G401 (cell line): ENCODE data around the gene RAVER2. TPM values are rescaled to one million over a fixed set of nuclear protein-coding genes. Genes with fewer than 3 reads are reported as not detected.
"Not testable (repeated sequence)": the region's sequence is repeated elsewhere in the genome, so short reads cannot be mapped to it uniquely, and the experiment has no call there.

Source experiments
- DNase-seq: peaks from one replicate; pipeline ENCODE4 v3.0.0-alpha.2; 2015; ENCODE audit warnings: low spot score
- in situ Hi-C: cut with HindIII; loops from 2 replicates; pipeline ENCODE4 v1.10.0; 2016; ENCODE audit warnings: low sequenced_read_pairs, mixed read lengths
- total RNA-seq: library from RNA; depleted of rRNA; stranded (reverse); fragments of >200 nt; shearing (Covaris generic); gene quantifications from 2 replicates; pipeline ENCODE4 v1.2.3, GENCODE V29; 2014

Gene RAVER2
- total RNA-seq, 1 experiment from 2014 or later = 21.2 TPM

DNA sequence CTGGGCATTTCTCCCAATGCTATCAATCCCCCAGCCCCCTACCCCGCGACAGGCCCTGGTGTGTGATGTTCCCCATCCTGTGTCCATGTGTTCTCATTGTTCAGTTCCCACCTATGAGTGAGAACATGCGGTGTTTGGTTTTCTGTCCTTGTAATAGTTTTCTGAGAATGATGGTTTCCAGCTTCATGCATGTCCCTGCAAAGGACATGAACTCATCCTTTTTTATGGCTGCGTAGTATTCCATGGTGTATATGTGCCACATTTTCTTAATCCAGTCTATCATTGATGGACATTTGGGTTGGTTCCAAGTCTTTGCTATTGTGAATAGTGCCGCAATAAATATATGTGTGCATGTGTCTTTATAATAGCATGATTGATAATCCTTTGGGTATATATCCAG is 38.0 kb downstream of the RAVER2 start:
- in situ Hi-C loops, DNase-seq: not testable (repeated sequence)

DNA sequence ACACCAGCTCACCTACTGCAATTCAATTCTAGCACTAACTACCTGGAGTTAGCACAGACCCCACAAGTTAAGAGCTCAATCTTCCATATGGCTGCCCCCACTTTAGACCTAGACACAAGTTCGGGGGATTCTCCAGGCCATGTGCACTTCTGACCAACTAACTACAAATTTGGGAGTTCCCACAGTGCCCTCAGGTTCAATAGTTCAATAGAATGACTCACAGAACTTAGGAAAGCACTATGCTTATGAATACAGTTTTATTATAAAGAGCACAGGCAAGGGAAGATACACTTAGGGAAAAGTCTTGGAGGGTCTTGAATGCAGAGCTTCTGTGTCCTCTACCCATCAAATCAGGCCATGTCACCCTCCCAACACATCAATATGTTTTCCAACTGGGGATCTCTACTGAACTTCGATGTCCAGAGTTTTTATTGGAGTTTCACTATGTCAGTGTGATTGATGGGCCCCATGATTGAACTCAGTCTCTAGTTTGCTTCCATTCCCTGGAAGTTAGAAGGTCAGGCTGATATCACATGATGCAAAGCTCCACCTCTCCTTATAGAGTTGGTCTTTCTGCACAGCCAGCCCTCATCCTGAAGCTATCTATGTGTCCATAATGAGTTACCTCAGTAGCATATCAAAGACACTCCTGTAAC is 46.1 kb downstream of the RAVER2 start:
- no peak for DNase-seq
- in situ Hi-C loops = no loop called here

DNA sequence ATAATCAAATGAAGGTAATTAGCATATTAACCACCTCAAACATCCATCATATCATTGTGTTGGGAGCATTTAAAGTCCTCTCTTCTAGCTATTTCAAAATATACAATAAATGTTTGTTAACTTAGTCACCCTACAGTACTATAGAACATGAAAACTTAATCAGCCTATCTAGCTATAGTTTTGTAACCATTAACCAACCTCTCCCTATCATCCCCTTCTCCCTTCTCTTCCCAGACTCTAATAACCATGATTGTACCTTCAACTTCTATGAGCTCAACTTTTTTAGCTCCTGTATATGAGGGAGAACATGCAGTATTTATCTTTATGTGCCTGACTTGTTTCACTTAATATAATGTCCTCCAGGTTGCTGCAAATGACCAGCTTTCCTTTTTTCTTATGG is 54.0 kb downstream of the RAVER2 start:
- in situ Hi-C loops = no loop called here

DNA sequence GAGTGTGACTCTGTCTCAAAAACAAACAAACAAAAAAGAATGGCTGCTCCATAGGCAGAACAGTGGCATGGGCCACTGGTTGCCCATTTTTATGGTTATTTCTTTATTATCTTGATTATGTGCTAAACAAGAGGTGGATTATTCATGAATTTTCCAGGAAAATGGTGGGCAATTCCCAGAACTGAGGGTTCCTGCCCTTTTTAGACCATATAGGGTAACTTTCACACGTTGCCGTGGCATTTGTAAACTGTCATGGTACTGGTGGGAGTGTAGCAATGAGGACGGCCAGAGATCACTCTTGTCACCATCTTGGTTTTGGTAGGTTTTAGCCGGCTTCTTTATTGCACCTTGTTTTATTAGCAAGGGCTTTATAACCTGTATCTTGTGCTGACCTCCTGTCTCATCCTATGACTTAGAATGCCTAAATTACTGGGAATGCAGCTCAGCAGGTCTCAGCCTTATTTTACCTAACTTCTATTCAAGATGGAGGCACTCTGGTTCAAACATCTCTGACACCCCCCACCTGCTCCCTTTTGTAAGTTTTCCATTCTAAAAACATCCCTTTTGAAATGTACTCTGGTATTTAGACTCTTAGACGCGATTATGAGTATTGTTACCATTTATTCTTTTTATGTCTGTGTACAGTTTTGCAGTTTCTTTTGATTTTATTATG is 57.1 kb downstream of the RAVER2 start:
- no peak for DNase-seq
- in situ Hi-C loops = no loop called here

More for the DNA sequence above, 54.0 kb downstream of the RAVER2 start:
- DNase-seq = no peak

DNA sequence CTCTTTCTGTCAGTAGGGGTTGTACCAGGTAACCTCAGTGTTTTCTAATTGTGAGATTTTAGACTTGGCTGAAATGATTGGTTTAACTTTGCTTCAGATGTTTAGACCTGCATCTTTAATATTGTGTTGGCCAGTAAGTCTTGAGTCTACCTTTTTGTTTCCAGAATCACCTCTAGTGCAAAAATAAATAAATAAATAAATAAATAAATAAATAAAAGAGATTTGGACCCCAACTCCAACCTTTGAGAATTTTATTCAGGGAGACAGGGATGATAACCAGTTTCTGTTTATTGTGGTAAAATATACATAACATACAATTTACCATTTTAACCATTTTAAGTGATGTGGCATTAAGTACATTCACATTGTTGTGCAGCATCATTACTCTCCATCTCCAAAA is 64.4 kb downstream of the RAVER2 start:
- in situ Hi-C loops = no loop called here
- DNase-seq = no peak

DNA sequence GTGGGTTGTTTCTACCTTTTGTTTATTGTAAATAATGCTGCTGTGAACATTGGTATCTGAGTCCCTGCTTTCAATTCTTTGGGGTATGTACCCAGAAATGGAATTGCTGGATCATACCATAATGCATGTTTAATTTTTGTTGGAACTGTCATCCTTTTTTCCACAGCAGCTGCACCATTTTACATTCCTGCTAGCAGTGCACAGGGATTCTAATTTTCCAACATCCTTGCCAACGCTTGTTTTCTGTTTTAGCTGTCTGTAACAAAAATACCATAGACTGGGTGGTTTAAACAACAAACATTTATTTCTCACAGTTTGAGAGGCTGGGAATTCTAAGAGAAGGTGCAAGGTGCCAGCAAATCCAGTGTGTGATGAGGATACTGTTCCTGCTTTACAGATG is 65.1 kb downstream of the RAVER2 start:
- no peak for DNase-seq
- in situ Hi-C loops = no loop called here

DNA sequence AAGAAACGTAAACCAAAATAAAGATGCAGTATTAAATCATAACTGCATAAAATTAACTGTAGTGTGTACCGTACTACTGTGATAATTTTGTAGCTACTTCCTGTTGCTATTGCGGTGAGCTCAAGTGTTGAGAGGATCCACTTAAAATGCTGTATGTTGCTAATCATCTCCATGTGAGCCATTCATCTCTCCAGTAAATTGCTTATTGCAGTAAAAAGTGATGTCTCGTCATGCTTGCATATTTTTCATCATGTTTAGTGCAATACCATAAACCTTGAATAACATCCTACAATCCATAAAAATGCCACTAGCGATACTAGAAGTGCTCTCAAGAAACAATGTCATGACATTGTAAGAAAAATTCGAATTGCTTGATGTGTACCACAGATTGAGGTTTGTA is 66.3 kb downstream of the RAVER2 start:
- in situ Hi-C loops = no loop called here
- no peak for DNase-seq

DNA sequence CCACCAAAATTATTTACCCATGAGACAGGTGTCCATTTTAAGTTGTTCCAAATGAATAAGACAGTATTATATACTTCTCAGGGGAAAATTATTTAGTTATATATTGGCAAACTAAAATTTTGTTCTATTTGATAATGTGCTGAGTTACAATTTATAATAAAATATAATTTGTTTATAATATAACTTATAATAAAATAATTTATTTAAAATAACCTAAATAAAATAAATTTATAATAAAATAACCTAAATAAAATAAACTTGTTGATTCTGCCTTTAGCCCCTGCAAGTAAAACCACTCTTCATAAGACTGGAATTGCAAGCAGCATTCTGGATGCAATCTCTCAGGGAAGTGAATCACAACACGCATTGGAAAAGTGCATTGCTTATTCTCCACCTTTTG is 69.6 kb downstream of the RAVER2 start:
- in situ Hi-C loops = no loop called here
- no peak for DNase-seq

DNA sequence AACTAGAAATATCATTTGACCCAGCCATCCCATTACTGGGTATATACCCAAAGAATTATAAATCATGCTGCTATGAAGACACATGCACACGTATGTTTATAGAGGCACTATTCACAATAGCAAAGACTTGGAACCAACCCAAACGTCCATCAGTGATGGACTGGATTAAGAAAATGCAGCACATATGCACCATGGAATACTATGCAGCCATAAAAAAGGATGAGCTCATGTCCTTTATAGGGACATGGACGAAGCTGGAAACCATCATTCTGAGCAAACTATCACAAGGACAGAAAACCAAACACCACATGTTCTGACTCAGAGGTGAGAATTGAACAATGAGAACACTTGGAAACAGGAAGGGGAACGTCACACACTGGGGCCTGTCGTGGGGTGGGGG is 72.5 kb downstream of the RAVER2 start:
- in situ Hi-C loops, DNase-seq: not testable (repeated sequence)

DNA sequence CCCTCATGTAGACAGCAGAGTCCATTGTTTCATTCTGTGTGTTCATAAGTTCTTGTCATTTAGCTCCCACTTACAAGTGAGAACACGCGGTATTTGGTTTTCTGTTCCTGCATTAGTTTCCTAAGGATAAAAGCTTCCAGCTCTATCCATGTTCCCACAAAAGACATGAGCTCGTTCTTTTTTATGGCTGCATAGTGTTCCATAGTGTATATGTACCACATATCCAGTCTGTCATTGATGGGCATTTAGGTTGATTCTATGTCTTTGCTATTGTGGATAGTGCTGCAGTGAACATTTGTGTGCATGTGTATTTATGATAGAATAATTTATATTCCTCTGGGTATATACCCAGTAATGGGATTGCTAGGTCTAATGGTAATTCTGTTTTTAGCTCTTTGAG is 75.7 kb downstream of the RAVER2 start:
- in situ Hi-C loops, DNase-seq: not testable (repeated sequence)

DNA sequence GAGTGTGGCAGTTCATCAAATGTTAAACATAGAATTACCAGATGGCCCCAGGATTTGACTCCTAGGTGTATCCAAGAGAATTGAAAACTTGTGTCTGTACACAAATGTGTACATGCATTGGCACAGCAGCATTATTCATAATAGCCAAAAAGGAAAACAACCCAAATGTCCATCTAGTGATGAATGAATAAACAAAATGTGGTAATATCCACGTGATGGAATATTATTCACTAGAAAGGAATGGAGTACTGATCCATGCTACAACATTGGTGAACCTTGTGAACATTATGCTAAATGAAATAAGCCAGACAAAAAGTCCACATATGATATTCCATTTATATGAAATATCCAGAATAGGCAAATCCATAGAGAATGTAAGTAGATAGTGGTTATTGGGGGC is 77.7 kb downstream of the RAVER2 start:
- in situ Hi-C loops = no loop called here

DNA sequence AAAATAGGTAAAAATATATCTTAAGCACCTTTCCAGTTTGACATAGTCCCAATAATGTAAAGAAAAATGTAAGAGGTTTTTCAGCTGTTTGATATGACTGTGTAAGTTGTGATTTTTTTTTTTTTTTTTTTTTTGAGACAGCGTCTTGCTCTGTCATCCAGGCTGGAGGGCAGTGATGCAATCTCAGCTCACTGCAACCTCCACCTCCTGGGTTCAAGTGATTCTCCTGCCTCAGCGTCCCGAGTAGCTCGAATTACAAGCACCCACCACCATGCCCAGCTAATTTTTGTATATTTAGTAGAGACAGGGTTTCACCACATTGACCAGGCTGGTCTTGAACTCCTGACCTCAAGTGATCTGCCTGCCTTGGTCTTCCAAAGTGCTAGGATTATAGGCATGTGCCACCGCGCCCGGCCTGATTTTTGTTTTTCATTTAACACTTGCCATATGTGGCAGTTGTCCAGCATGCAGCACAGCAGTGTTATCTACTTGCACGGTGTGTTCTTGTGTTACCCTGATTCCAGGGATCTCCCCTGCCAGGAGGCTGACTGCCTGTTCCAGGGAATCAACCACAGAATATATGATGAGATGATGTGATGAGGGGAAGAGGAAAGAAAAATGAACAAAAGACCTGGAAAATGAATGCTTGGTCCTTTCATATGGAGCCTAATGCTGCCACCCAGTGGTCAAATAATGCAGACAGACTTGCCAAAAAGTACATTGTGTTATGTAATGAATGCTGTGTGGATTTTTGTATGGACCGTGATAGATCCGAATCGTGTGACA is 79.0 kb downstream of the RAVER2 start:
- in situ Hi-C loops = no loop called here
- DNase-seq = peak; percentile 94

More for the DNA sequence above, 77.7 kb downstream of the RAVER2 start:
- DNase-seq = peak; percentile 19

DNA sequence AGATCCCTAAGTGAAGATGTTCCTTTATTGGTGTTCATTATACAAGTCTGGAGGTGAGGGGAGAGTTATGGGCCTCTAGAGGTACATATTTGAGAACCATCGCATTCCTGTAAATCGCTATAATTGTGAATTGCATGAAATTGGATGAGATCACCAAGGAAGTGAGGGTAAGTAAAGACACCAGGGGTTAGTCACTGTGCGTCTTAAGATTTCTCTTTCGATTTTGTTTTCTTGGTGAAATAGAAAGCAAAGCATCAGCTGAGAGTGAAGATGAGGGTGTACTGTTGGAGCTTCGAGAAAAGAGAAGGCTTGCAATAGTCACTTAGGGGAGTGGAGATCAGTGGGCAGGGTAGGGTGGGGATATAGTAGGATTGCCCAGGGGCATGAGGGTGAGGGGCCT is 82.1 kb downstream of the RAVER2 start:
- DNase-seq = no peak
- in situ Hi-C loops = no loop called here

DNA sequence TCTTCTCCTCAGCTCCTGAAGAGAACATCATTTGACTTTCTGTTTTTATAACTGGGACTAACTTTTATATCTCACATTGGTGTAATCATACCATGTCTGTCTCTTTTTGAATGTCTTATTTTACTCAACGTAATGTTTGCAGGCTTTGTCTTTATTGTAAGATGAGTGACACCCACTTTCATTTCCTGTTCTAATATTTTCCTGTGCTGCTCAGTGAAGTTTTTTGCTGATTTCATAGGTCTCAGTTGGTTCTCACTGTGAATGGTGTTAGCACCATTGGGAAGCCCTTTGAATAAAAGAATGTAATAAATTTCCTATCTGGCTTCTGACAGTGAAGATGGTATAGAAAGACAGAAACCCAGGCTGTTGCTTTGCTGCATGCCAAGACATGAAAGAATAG is 84.0 kb downstream of the RAVER2 start:
- in situ Hi-C loops = no loop called here
- no peak for DNase-seq

DNA sequence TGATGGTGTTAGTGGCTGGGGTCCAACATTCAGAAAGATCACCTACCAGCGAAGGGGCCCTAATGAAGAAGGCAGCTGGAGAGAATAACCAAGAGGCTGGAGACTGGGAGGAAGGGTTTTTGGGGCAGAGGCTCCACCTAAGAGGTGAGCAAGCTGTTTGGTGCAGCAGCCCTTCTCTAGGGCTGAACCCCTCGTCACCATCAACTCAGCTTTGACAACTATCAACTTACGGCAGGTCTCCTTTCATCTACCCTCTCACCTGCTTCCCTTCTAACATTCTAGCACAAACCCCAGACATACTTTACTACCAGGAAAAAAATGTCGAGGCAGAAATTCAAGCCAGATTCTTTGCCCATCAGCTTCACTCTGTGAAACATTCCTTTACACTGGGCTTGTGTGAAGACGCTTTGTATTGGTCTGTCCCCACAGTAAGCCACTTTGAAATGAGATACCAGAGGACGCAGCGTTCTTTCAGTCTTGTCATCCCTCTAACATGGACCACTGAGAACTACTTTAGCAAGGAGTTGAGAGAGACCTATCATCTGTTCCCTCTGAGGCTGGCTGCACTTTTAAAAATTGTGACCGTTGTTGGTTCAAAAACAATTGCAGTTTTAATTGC is 84.6 kb downstream of the RAVER2 start:
- in situ Hi-C loops = no loop called here
- DNase-seq = no peak

DNA sequence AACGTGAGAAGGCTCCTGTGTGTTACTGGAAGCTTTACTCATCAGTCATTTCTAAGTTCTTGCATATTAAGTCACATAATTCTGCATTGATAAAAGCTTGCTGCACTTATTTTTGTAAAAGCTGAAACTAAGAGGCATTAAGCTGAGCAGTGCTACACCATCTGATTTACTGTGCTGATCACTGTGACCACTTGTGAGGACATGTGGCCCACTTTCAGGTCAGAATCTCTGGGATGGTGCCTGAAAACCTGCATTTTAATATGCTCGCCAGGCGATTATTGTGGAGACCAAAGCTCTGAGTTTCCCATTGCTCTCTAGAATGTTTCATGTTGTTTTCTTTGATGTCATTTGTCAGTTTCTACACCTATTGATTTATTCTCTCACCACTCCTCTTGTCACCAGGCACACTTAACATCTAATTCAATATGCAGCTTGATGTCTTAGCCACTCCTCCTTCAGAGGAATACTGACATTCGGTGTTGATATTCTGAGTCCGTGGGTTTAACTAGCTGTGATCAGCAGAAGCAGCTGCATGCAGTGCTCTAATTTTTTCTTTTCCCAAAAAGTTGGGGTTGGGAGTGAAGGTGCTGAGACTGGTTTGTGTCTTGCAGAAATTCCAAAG is 85.3 kb downstream of the RAVER2 start:
- no peak for DNase-seq
- in situ Hi-C loops = no loop called here

DNA sequence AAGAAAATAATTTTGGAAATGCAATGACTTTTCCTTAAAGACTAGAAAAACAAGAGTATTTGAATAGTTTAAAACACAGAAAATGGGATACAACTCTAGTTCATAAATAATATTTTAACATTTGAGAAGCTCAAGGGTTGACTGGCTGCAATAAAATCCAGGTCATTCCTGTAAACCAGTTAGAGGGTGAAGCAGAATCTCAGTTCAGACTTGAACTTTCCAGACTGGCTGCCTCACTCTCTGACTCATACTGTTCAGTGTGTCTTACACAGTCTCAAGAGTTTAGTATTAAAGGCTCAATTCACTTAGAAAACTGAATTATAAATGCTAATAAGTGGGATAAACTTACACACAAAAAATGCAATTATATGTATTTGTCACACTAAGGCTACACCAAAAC is 89.9 kb downstream of the RAVER2 start:
- in situ Hi-C loops = no loop called here
- no peak for DNase-seq

DNA sequence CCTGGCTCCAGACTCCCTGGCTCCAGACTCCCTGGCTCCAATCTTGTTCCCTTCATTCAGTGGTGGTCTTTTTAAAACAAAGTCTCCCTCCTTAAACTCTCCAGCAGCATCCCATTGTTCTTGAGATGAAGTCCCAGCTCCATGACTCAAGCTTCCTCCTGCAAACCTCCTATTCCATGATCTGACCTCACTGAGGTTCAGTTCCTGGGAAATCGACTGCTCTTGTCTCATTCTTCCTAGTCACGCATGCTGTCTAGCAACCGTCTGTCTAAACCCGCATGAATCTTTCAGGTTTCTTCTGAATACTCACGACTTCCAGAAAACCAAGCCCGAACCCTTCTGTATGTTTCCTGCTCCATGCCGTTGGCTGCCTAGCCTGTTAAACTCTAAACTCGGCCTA is 91.9 kb downstream of the RAVER2 start:
- DNase-seq = no peak
- in situ Hi-C loops = no loop called here

DNA sequence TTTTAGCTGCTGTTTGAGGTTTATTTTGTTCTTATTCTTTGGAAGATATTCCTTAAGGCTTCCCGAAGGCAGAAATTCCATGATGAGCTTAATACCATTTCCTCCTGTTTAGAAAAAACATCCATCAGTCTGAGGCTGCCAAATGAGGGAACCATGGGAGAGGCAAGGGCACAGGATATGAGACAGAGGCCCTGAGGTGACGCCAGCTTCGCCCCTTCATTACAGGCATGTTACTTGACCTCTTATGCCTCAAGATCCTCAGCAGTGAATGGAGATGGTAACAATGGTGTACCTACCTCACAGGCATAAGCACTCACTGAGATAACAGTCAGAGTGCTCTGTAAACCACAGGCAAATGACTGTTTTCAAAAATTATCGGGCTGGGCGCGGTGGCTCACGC is 93.6 kb downstream of the RAVER2 start:
- no peak for DNase-seq
- in situ Hi-C loops = no loop called here

DNA sequence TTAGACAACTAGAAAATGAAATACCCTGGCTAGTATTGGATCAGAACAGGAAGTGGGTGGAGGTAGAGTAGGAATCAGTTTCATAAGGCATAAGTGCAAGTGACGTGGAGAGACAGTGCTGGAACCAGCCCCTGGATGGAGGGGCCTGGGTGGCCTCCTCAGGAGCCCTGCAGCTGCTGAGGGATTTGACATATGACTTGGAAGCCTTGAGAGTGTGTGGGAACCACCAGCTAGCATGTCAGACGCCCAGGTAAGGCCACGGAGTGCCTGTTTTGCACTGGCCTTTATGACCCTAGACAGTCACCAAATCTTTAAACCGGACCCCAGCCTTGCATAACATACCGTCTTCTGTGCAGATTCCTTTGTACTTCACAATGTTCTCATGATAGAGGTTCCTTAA is 94.4 kb downstream of the RAVER2 start:
- in situ Hi-C loops = no loop called here
- no peak for DNase-seq
